GM18873 (cell line): ENCODE data around the gene CAPN1.
"Not testable (repeated sequence)": the region's sequence is repeated elsewhere in the genome, so short reads cannot be mapped to it uniquely, and the experiment has no call there.

Experiments used
- ATAC-seq: cut with Tn5 transposase; IDR thresholded peaks from one replicate; pipeline ENCODE4 v1.9.1; 2021; ENCODE audit warnings: mild to moderate bottlenecking, moderate library complexity, moderate number of reproducible peaks; ENCODE audit not compliant: unreplicated experiment, low FRiP score

The CAPN1 gene

GRCh38 chr11:65248184-65248710, 66.5 kb downstream of the CAPN1 start:
- ATAC-seq = not testable (repeated sequence)

- ATAC-seq = no peak
These were observed 69.7 kb downstream of the CAPN1 start for GRCh38 chr11:65251476-65251875.

GRCh38 chr11:65254724-65255123, 73.0 kb downstream of the CAPN1 start:
- ATAC-seq = no peak

GRCh38 chr11:65258988-65259387, 77.3 kb downstream of the CAPN1 start:
- no peak for ATAC-seq

- ATAC-seq = no peak
These were observed 78.6 kb downstream of the CAPN1 start for GRCh38 chr11:65260302-65260701.

GRCh38 chr11:65260756-65261590, 79.2 kb downstream of the CAPN1 start:
- ATAC-seq = no peak
